ENCODE results near the gene SMAD5. TPM values are rescaled to one million over a fixed set of nuclear protein-coding genes. Genes with fewer than 3 reads are reported as not detected.

Gene SMAD5
- total RNA-seq, 1 donor from 2014 or later, result 102 TPM

DNA sequence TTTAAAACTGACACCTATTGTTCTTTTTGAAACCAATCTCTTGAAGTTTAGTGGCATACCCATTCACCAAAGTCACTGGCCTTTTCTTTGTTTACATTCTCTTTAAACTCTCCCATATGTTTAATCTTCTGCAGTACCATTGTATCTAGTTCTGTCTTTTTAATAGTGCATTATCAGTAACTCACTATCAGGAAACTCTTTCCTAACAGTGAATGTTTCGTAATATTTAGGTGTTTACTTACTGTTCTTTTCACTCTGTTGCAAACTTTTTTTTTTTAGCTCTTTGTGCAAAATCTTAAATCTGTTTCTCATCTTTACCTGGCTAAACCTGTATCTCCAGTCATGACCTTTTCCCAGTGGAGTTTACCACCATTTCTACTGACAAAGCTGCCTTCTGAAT, 17.2 kb downstream of the SMAD5 start:
- H3K9me3 ChIP-seq (ENCODE audit: low read depth), result no peaks in the 10 kb centered on the region
- no peaks in the 10 kb centered on the region for H3K9me3 Mint-ChIP-seq
- no peak overlapping the region for H3K9ac ChIP-seq
- H4K20me1 ChIP-seq (ENCODE audit: low read depth), result peaks cover 89% of the 10 kb centered on the region
- no peak for DNase-seq (ENCODE audit: low spot score)
- peaks cover 3% of the 10 kb centered on the region for H3K36me3 ChIP-seq
- H3K4me1 Mint-ChIP-seq, result no peaks in the 10 kb centered on the region
- H3K27ac ChIP-seq, result no peak overlapping the region
- H3K79me2 ChIP-seq (ENCODE audit: low read depth), result peaks cover 100% of the 10 kb centered on the region
- peaks cover 31% of the 10 kb centered on the region for H3K36me3 Mint-ChIP-seq
- no peaks in the 10 kb centered on the region for H3K27me3 Mint-ChIP-seq (ENCODE audit: insufficient read depth, low read depth)
- H3K4me2 ChIP-seq, result no peak overlapping the region
- no peaks in the 10 kb centered on the region for H3K27me3 ChIP-seq
- TF ChIP-seq EZH2 (IDR thresholded peaks at IDR 0.05) (no peak), EZH2phosphoT487 (IDR thresholded peaks at IDR 0.05) (no peak), CTCF (IDR thresholded peaks at IDR 0.05) (no peak)
- peaks cover 5% of the 10 kb centered on the region for H3K4me1 ChIP-seq
- no peaks in the 10 kb centered on the region for H3F3A ChIP-seq (ENCODE audit: low read depth)
- no peak overlapping the region for H3K4me3 ChIP-seq
- no peak overlapping the region for H2AFZ ChIP-seq (replicated peaks)
- no peak overlapping the region for H3K4me3 Mint-ChIP-seq
- no peak overlapping the region for H3K27ac Mint-ChIP-seq

- peaks cover 100% of the 10 kb centered on the region for H3K79me2 ChIP-seq (ENCODE audit: low read depth)
- Mint-ChIP-seq H3K27me3 (ENCODE audit: insufficient read depth, low read depth) (no peaks in the 10 kb centered on the region), H3K36me3 (peaks cover 57% of the 10 kb centered on the region), H3K4me3 (no peak overlapping the region), H3K9me3 (peaks cover 8% of the 10 kb centered on the region), H3K27ac (no peak overlapping the region), H3K4me1 (no peaks in the 10 kb centered on the region)
- H4K20me1 ChIP-seq (ENCODE audit: low read depth), result peaks cover 51% of the 10 kb centered on the region
- peaks cover 5% of the 10 kb centered on the region for H3K4me1 ChIP-seq
- H3K4me2 ChIP-seq, result no peak overlapping the region
- no peaks in the 10 kb centered on the region for H3K27me3 ChIP-seq
- no peak overlapping the region for H3K4me3 ChIP-seq
- no peaks in the 10 kb centered on the region for H3K9me3 ChIP-seq (ENCODE audit: low read depth)
- TF ChIP-seq EZH2 (IDR thresholded peaks at IDR 0.05) (no peak), EZH2phosphoT487 (IDR thresholded peaks at IDR 0.05) (no peak), CTCF (IDR thresholded peaks at IDR 0.05) (no peak)
- H2AFZ ChIP-seq (replicated peaks), result no peak overlapping the region
- no peak overlapping the region for H3K27ac ChIP-seq
- DNase-seq (ENCODE audit: low spot score), result no peak
- H3K9ac ChIP-seq, result no peak overlapping the region
- peaks cover 24% of the 10 kb centered on the region for H3K36me3 ChIP-seq
- no peaks in the 10 kb centered on the region for H3F3A ChIP-seq (ENCODE audit: low read depth)
Observed at GRCh38 chr5:136153581-136154236, 21.1 kb downstream of the SMAD5 start.

GRCh38 chr5:136155078-136155477, 22.4 kb downstream of the SMAD5 start:
- H3K36me3 ChIP-seq, result peaks cover 24% of the 10 kb centered on the region
- peaks cover 51% of the 10 kb centered on the region for H3K36me3 Mint-ChIP-seq

More at GRCh38 chr5:136155078-136155477, 22.4 kb downstream of the SMAD5 start:
- no peaks in the 10 kb centered on the region for H3K27me3 ChIP-seq
- peaks cover 100% of the 10 kb centered on the region for H3K79me2 ChIP-seq (ENCODE audit: low read depth)
- H3K4me3 ChIP-seq, result no peak overlapping the region
- no peak for DNase-seq (ENCODE audit: low spot score)
- H3K4me1 Mint-ChIP-seq, result no peaks in the 10 kb centered on the region
- H3K4me3 Mint-ChIP-seq, result no peak overlapping the region
- H4K20me1 ChIP-seq (ENCODE audit: low read depth), result peaks cover 43% of the 10 kb centered on the region
- no peak for TF ChIP-seq EZH2 (IDR thresholded peaks at IDR 0.05)
- no peak for TF ChIP-seq CTCF (IDR thresholded peaks at IDR 0.05)
- no peak for TF ChIP-seq EZH2phosphoT487 (IDR thresholded peaks at IDR 0.05)
- no peak overlapping the region for H3K27ac Mint-ChIP-seq
- H3K27me3 Mint-ChIP-seq (ENCODE audit: insufficient read depth, low read depth), result no peaks in the 10 kb centered on the region
- no peak overlapping the region for H3K9ac ChIP-seq
- no peaks in the 10 kb centered on the region for H3F3A ChIP-seq (ENCODE audit: low read depth)
- H3K4me1 ChIP-seq, result no peaks in the 10 kb centered on the region
- H3K4me2 ChIP-seq, result no peak overlapping the region
- no peaks in the 10 kb centered on the region for H3K9me3 ChIP-seq (ENCODE audit: low read depth)
- no peak overlapping the region for H2AFZ ChIP-seq (replicated peaks)
- peaks cover 8% of the 10 kb centered on the region for H3K9me3 Mint-ChIP-seq
- H3K27ac ChIP-seq, result no peak overlapping the region

Measured in neural progenitor cell (in vitro differentiated cells).